Endothelial cell of umbilical vein (primary cell): ENCODE data around the gene CRYGS. TPM values are rescaled to one million over a fixed set of nuclear protein-coding genes. Genes with fewer than 3 reads are reported as not detected.

Experiments used
- BruUV-seq: library from RNA; stranded (reverse); fragments of 400-500 nt; replicated peaks from 2 replicates; lab custom pipeline; 2021; lab: Mats Ljungman, UMichigan
- CTCF ChIA-PET: fragments of 300-600, 350-600 bp; sonication (Branson Sonifier 250); formaldehyde crosslinking; loops from one replicate; lab custom pipeline; 2021; ENCODE audit warnings: antibody characterized with exemption, inconsistent platforms; lab: Charles Lee
- POLR2A ChIA-PET: fragments of 300-600, 350-600 bp; sonication (Branson Sonifier 250); formaldehyde crosslinking; loops from one replicate; lab custom pipeline; 2021; ENCODE audit warnings: antibody characterized with exemption, inconsistent platforms; lab: Charles Lee
- DNase-seq: peaks from one replicate; pipeline ENCODE4 v3.0.0-alpha.2; 2011; ENCODE audit warnings: low read depth, low spot score
- FAIRE-seq: peaks from 2 replicates; lab custom pipeline; 2011; peaks lifted over from hg19 to GRCh38; lab: Jason Lieb, UNC
- H2AFZ ChIP-seq: 2 replicates; pipeline ENCODE4 v1.6.0; 2012; ENCODE audit warnings: low read depth, low read length, control low read depth, inconsistent platforms
- H3K27ac ChIP-seq: 2 replicates; pipeline ENCODE4 v1.5.1; 2011; ENCODE audit warnings: low read depth, mild to moderate bottlenecking, control low read depth, low read length, moderate library complexity; ENCODE audit not compliant: insufficient read depth
- H3K27me3 ChIP-seq, 2 experiments: 2 replicates each; pipeline versions ENCODE4 v1.6.0 to v1.6.1; 2011; ENCODE audit warnings: low read length in 2 of 2, mixed read lengths in 1 of 2; ENCODE audit not compliant: control insufficient read depth in 2 of 2, insufficient read depth in 2 of 2
- H3K36me3 ChIP-seq, 2 experiments: 2 replicates in 1 of 2; 3 replicates in 1 of 2; pipeline ENCODE4 v1.5.1; 2011; ENCODE audit warnings: low read length in 2 of 2, mild to moderate bottlenecking in 1 of 2, moderate library complexity in 1 of 2; ENCODE audit not compliant: control insufficient read depth in 2 of 2, insufficient read depth in 2 of 2; ENCODE audit errors: extremely low read depth in 1 of 2
- H3K4me1 ChIP-seq: 3 replicates; pipeline ENCODE4 v1.5.1; 2011; ENCODE audit warnings: mild to moderate bottlenecking, low read length; ENCODE audit not compliant: control insufficient read depth, insufficient read depth; ENCODE audit errors: extremely low read depth
- H3K4me2 ChIP-seq: 2 replicates; pipeline ENCODE4 v1.6.1; 2011; ENCODE audit warnings: low read length, control low read depth, mixed read lengths; ENCODE audit not compliant: insufficient read depth
- H3K4me3 ChIP-seq, 3 experiments: fragments of 200-600 bp in 1 of 3; sonication (generic), shearing (Covaris generic) in 1 of 3; replicated peaks in 1 of 3; 2 replicates each; pipeline ENCODE4 v1.5.1; 2011 to 2016; ENCODE audit warnings: control low read depth in 3 of 3, low read length in 3 of 3, mild to moderate bottlenecking in 2 of 3, inconsistent platforms in 1 of 3, low read depth in 1 of 3, moderate library complexity in 1 of 3; ENCODE audit not compliant: insufficient read depth in 1 of 3
- H3K79me2 ChIP-seq: 2 replicates; pipeline ENCODE4 v1.6.0; 2012; ENCODE audit warnings: low read length, inconsistent platforms; ENCODE audit not compliant: control insufficient read depth, insufficient read depth
- H3K9ac ChIP-seq: replicated peaks from 2 replicates; pipeline ENCODE3; 2011; ENCODE audit warnings: low read length, control low read depth; ENCODE audit not compliant: insufficient read depth; ENCODE audit errors: extremely low read depth
- H3K9me1 ChIP-seq: replicated peaks from 3 replicates; pipeline ENCODE4 v1.6.0; 2011; ENCODE audit warnings: mild to moderate bottlenecking, low read length; ENCODE audit not compliant: control insufficient read depth, insufficient read depth; ENCODE audit errors: extremely low read depth
- H3K9me3 ChIP-seq: replicated peaks from 2 replicates; pipeline ENCODE4 v1.5.1; 2012; ENCODE audit warnings: low read length, inconsistent platforms; ENCODE audit not compliant: control insufficient read depth, insufficient read depth
- H4K20me1 ChIP-seq: replicated peaks from 2 replicates; pipeline ENCODE3; 2011; ENCODE audit warnings: mild to moderate bottlenecking, low read length; ENCODE audit not compliant: control insufficient read depth, insufficient read depth; ENCODE audit errors: extremely low read depth
- EZH2 ChIP-seq: IDR thresholded peaks from 2 replicates; pipeline ENCODE4 v1.6.1; 2012; ENCODE audit warnings: borderline replicate concordance, low read depth, mild to moderate bottlenecking, moderate library complexity, low read length, inconsistent platforms; ENCODE audit not compliant: severe bottlenecking
- FOS ChIP-seq: IDR thresholded peaks from 2 replicates; pipeline ENCODE4 v1.6.1; 2011; ENCODE audit warnings: mild to moderate bottlenecking, low read length, moderate library complexity, borderline replicate concordance; ENCODE audit not compliant: insufficient read depth
- GATA2 ChIP-seq: IDR thresholded peaks from 2 replicates; pipeline ENCODE4 v1.7.0; 2011; ENCODE audit warnings: low read depth, mild to moderate bottlenecking, moderate library complexity, mixed read lengths, low read length; ENCODE audit not compliant: insufficient read length, insufficient read depth
- JUN ChIP-seq: IDR thresholded peaks from 2 replicates; pipeline ENCODE4 v1.6.1; 2011; ENCODE audit warnings: borderline replicate concordance, low read depth; ENCODE audit not compliant: insufficient read length, insufficient read depth
- MYC ChIP-seq: IDR thresholded peaks from one replicate; pipeline ENCODE4 v1.6.1; 2011; ENCODE audit warnings: mild to moderate bottlenecking, low read depth, low read length
- POLR2A ChIP-seq: IDR thresholded peaks from 2 replicates; pipeline ENCODE4 v1.6.1; 2012; ENCODE audit warnings: low read depth, mild to moderate bottlenecking, control low read depth, low read length
- POLR2AphosphoS5 ChIP-seq: IDR thresholded peaks from 2 replicates; pipeline ENCODE4 v1.6.1; 2012; ENCODE audit warnings: low read depth, mild to moderate bottlenecking, control low read depth, low read length, moderate library complexity; ENCODE audit not compliant: insufficient read depth
- dilution Hi-C: fragments of 300-500 bp; cut with MboI; formaldehyde crosslinking; loops from one replicate; pipeline ENCODE4 v1.15.0; 2019; ENCODE audit warnings: low sequenced_read_pairs; ENCODE audit not compliant: extremely low pct_ligation_motif_present
- intact Hi-C: fragments of 100-400 bp; cut with micrococcal nuclease; formaldehyde crosslinking; loops from one replicate; pipeline ENCODE4 v1.10.0; 2022
- polyA plus RNA-seq, 4 experiments: library from polyadenylated mRNA; depleted of rRNA in 3 of 4; stranded (reverse) in 3 of 4; unstranded in 1 of 4; fragments of >200 nt; gene quantifications; 2 replicates each; pipeline versions ENCODE4 v1.2.1 to v1.2.3, GENCODE V29; 2011 to 2012; ENCODE audit warnings: missing spikeins in 1 of 4
- total RNA-seq: library from RNA; stranded (reverse); gene quantifications from 2 replicates; pipeline ENCODE4 v1.2.3, GENCODE V29; 2021
- TF ChIP-seq, protein P1 (sequence below), 2 donors: IDR thresholded peaks; 1 replicate in 1 of 2; 2 replicates in 1 of 2; pipeline ENCODE4 v1.5.1; 2011; ENCODE audit warnings: low read length in 2 of 2, mild to moderate bottlenecking in 2 of 2, moderate library complexity in 2 of 2, control low read depth in 1 of 2, inconsistent platforms in 1 of 2, low read depth in 1 of 2; ENCODE audit not compliant: insufficient read depth in 1 of 2; ENCODE audit errors: extremely low read depth in 1 of 2
- TF ChIP-seq, protein P2 (sequence below): IDR thresholded peaks from 2 replicates; pipeline ENCODE4 v1.6.1; 2011; ENCODE audit not compliant: insufficient read depth, insufficient read length

CRYGS gene
- total and polyA plus RNA-seq, 2 donors (not counting 3 experiments of a cell fraction or from before 2014, with no cell fraction given): 5.0 TPM

DNA sequence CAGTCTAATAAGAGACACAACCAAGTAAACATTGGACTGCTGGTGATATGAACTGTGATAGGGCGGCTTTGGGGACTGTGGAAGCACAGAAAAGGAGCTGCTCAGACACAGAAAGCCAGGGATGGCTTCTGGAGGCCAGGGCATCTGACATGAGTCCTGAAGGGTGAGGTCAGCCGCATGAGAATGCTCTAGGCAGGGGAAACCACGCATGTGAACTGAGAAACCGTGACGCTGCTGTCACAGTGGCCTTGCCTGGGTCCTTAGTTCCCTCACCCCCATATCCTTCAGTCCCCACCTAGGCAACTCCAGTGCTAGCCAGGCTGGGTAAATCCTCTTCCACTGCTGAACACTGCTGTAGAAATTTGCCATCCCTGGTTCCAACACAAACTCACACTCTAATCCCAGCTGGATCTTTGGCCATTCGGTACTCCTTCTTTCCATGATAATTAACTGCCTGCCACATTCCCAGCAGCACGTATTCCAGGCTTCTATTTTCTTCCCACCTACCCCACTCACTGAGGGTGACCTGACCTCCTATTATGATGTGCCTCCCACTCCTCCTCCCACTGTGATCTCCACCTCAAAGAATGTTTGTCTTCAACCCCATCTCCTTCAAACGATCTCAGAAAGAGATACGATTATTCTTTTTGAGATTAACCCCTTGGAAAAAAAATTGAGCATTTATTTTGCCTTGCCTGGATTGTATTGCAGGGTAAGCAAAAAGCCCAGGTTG is 31.4 kb downstream of the CRYGS start:
- no TSS peak for BruUV-seq
- Histone ChIP-seq H3K4me2 (no peak overlapping the region), H2AFZ (no peak overlapping the region), H3K4me3 (no peak overlapping the region), H3K4me1 (no peaks in the 10 kb centered on the region), H4K20me1 (no peaks in the 10 kb centered on the region), H3K79me2 (no peaks in the 10 kb centered on the region), H3K27me3 (peaks cover 0 to 2% of the 10 kb centered on the region in 2 experiments), H3K9ac (no peak overlapping the region), H3K27ac (no peak overlapping the region), H3K36me3 (no peaks in the 10 kb centered on the region), H3K9me3 (no peaks in the 10 kb centered on the region), H3K9me1 (no peaks in the 10 kb centered on the region)
- intact Hi-C loops: no loop called here
- dilution Hi-C loops: no loop called here
- no peak for TF ChIP-seq JUN
- no peak for TF ChIP-seq GATA2
- no peak for DNase-seq
- ChIA-PET CTCF (interaction anchor here (1.1 to 1.6 kb wide), 4 partner anchors 17 to 99 kb away, joined by 3 to 7 read pairs (median 4); no protein-coding TSS in a partner anchor), POLR2A (no interaction called here)
- FAIRE-seq: no peak

DNA sequence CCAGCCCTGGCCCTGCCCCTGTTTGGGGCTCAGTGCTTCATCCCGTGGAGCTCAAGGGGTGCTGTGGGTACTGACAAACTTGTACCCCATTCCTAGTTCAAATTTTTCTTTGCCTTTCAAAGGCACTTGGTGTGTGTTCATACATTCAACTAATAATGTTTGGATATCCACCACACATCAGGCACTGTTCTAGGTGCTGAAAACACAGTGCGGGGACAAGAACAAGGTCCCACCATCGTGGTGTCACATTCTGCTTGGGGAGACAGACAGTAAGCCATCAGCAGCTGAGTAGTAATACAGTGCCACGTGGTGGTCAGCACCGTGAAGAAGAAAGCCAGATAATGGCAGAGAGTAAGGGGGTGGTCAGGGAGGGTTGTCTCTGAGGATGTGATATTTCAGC is 32.5 kb downstream of the CRYGS start:
- BruUV-seq: no TSS peak
- Histone ChIP-seq H3K4me2 (no peak overlapping the region), H3K4me1 (no peaks in the 10 kb centered on the region), H3K27me3 (peaks cover 0 to 2% of the 10 kb centered on the region in 2 experiments), H3K36me3 (no peaks in the 10 kb centered on the region), H3K9ac (no peak overlapping the region), H4K20me1 (no peaks in the 10 kb centered on the region), H2AFZ (no peak overlapping the region), H3K4me3 (no peak overlapping the region), H3K9me1 (no peaks in the 10 kb centered on the region), H3K27ac (no peak overlapping the region), H3K79me2 (no peaks in the 10 kb centered on the region), H3K9me3 (no peaks in the 10 kb centered on the region)
- CTCF ChIA-PET: no interaction called here
- DNase-seq (no peak), FAIRE-seq (no peak)
- intact Hi-C loops (no loop called here), dilution Hi-C loops (no loop called here)
- TF ChIP-seq POLR2AphosphoS5 (no peak), MYC (no peak), EZH2 (no peak), FOS (no peak), POLR2A (no peak), JUN (no peak), GATA2 (no peak)
- TF ChIP-seq, protein P1, sequence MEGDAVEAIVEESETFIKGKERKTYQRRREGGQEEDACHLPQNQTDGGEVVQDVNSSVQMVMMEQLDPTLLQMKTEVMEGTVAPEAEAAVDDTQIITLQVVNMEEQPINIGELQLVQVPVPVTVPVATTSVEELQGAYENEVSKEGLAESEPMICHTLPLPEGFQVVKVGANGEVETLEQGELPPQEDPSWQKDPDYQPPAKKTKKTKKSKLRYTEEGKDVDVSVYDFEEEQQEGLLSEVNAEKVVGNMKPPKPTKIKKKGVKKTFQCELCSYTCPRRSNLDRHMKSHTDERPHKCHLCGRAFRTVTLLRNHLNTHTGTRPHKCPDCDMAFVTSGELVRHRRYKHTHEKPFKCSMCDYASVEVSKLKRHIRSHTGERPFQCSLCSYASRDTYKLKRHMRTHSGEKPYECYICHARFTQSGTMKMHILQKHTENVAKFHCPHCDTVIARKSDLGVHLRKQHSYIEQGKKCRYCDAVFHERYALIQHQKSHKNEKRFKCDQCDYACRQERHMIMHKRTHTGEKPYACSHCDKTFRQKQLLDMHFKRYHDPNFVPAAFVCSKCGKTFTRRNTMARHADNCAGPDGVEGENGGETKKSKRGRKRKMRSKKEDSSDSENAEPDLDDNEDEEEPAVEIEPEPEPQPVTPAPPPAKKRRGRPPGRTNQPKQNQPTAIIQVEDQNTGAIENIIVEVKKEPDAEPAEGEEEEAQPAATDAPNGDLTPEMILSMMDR (IDR thresholded peaks at IDR 0.05; ENCODE audit: extremely low read depth in 1 of 2, insufficient read depth in 1 of 2, low read depth in 1 of 2, low read length in 2 of 2): no peak
- TF ChIP-seq, protein P2, sequence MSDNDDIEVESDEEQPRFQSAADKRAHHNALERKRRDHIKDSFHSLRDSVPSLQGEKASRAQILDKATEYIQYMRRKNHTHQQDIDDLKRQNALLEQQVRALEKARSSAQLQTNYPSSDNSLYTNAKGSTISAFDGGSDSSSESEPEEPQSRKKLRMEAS: no peak
- POLR2A ChIA-PET: no interaction called here
